Stimulated activated CD8-positive, alpha-beta memory T cell treated with anti-CD3 and anti-CD28 coated beads, Interleukin-7, amount 100 ng/mL, for 48 hours (primary cell): Measurements from ENCODE around the gene USP17L25.
"Not testable (repeated sequence)": the region's sequence is repeated elsewhere in the genome, so short reads cannot be mapped to it uniquely, and the experiment has no call there.

Experiments used
- DNase-seq, 2 donors: peaks; one replicate each; pipeline ENCODE4 v3.0.0-alpha.2; 2020; ENCODE audit warnings: low read depth in 1 of 2; ENCODE audit errors: extremely low read depth in 1 of 2

USP17L25 gene, protein sequence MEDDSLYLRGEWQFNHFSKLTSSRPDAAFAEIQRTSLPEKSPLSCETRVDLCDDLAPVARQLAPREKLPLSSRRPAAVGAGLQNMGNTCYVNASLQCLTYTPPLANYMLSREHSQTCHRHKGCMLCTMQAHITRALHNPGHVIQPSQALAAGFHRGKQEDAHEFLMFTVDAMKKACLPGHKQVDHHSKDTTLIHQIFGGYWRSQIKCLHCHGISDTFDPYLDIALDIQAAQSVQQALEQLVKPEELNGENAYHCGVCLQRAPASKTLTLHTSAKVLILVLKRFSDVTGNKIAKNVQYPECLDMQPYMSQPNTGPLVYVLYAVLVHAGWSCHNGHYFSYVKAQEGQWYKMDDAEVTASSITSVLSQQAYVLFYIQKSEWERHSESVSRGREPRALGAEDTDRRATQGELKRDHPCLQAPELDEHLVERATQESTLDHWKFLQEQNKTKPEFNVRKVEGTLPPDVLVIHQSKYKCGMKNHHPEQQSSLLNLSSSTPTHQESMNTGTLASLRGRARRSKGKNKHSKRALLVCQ

DNA sequence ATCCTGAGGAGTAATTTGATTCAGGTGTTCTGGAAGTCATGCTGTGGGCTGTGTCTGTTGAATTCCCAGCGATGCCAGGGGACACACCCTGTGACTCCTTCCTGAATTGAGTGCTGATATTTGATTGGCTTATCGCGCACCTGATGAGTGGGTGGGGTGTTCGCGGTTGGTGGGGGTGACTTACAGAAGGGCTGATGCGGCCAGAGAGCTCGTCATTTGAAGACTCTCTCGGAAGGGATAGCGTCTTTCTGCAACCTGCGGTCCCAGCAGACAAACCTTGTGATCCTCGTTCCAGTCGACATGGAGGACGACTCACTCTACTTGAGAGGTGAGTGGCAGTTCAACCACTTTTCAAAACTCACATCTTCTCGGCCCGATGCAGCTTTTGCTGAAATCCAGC is at the start of gene USP17L25:
USP17L25 (plus strand) TSS at position 301 of the 400 bp plus-strand sequence; CDS start at position 301, 0 bp downstream.
- DNase-seq, result not testable (repeated sequence)

DNA sequence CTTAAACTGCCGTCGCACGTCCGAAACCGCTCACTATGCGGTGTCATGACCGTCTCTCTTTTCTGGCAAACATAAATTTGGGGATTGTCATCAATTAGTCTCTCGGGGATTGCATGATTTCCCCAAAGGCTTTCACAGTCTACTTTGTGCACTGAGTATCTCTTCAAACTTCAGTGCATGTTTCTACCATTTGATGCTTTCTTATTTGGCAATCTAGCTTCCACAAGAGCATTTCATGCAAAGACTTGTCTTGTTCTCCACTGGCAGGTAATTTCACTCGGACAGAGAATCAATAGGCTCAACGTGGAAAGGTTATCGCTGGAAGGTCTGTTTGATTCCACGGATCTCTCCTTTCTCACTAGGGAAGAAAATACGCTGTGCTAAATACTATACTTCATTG is 5.5 kb upstream of the USP17L25 start:
- DNase-seq, result not testable (repeated sequence)

DNA sequence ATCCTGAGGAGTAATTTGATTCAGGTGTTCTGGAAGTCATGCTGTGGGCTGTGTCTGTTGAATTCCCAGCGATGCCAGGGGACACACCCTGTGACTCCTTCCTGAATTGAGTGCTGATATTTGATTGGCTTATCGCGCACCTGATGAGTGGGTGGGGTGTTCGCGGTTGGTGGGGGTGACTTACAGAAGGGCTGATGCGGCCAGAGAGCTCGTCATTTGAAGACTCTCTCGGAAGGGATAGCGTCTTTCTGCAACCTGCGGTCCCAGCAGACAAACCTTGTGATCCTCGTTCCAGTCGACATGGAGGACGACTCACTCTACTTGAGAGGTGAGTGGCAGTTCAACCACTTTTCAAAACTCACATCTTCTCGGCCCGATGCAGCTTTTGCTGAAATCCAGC is 4.8 kb upstream of the USP17L25 start, which contains the start of gene USP17L24:
USP17L24 (plus strand) TSS at position 301 of the 400 bp plus-strand sequence; CDS start at position 301, 0 bp downstream.
- not testable (repeated sequence) for DNase-seq

DNA sequence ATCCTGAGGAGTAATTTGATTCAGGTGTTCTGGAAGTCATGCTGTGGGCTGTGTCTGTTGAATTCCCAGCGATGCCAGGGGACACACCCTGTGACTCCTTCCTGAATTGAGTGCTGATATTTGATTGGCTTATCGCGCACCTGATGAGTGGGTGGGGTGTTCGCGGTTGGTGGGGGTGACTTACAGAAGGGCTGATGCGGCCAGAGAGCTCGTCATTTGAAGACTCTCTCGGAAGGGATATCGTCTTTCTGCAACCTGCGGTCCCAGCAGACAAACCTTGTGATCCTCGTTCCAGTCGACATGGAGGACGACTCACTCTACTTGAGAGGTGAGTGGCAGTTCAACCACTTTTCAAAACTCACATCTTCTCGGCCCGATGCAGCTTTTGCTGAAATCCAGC is 4.6 kb downstream of the USP17L25 start, which contains the start of gene USP17L26:
USP17L26 (plus strand) TSS at position 301 of the 400 bp plus-strand sequence; CDS start at position 301, 0 bp downstream.
- not testable (repeated sequence) for DNase-seq

DNA sequence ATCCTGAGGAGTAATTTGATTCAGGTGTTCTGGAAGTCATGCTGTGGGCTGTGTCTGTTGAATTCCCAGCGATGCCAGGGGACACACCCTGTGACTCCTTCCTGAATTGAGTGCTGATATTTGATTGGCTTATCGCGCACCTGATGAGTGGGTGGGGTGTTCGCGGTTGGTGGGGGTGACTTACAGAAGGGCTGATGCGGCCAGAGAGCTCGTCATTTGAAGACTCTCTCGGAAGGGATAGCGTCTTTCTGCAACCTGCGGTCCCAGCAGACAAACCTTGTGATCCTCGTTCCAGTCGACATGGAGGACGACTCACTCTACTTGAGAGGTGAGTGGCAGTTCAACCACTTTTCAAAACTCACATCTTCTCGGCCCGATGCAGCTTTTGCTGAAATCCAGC is 9.4 kb downstream of the USP17L25 start, which contains the start of gene USP17L5:
USP17L5 (plus strand) TSS at position 301 of the 400 bp plus-strand sequence; CDS start at position 301, 0 bp downstream.
- DNase-seq, result not testable (repeated sequence)

DNA sequence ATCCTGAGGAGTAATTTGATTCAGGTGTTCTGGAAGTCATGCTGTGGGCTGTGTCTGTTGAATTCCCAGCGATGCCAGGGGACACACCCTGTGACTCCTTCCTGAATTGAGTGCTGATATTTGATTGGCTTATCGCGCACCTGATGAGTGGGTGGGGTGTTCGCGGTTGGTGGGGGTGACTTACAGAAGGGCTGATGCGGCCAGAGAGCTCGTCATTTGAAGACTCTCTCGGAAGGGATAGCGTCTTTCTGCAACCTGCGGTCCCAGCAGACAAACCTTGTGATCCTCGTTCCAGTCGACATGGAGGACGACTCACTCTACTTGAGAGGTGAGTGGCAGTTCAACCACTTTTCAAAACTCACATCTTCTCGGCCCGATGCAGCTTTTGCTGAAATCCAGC is 14.1 kb downstream of the USP17L25 start, which contains the start of gene USP17L27:
USP17L27 (plus strand) TSS at position 301 of the 400 bp plus-strand sequence; CDS start at position 301, 0 bp downstream.
- DNase-seq, result not testable (repeated sequence)

DNA sequence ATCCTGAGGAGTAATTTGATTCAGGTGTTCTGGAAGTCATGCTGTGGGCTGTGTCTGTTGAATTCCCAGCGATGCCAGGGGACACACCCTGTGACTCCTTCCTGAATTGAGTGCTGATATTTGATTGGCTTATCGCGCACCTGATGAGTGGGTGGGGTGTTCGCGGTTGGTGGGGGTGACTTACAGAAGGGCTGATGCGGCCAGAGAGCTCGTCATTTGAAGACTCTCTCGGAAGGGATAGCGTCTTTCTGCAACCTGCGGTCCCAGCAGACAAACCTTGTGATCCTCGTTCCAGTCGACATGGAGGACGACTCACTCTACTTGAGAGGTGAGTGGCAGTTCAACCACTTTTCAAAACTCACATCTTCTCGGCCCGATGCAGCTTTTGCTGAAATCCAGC is 18.9 kb downstream of the USP17L25 start, which contains the start of gene USP17L28:
USP17L28 (plus strand) TSS at position 301 of the 400 bp plus-strand sequence; CDS start at position 301, 0 bp downstream.
- not testable (repeated sequence) for DNase-seq

DNA sequence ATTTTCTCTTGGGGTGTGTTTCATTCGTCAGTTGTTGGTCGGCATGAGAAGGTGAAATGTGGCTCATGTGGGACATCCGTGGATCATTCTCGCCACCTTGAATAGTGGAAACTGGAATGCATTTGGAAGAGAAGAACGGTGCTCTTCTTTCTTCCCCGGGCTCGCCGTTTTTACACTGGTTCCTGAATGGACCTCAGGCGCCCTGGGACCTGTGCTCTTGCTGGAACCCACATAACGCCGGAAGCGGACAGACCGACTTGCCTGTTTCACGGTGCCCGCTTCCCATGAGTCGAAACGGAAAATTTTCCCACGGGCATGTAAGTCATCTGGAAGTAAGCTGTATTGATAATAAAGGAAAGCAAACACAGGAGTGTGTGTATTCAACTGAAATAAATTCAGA is 21.2 kb downstream of the USP17L25 start:
- DNase-seq, result not testable (repeated sequence)

DNA sequence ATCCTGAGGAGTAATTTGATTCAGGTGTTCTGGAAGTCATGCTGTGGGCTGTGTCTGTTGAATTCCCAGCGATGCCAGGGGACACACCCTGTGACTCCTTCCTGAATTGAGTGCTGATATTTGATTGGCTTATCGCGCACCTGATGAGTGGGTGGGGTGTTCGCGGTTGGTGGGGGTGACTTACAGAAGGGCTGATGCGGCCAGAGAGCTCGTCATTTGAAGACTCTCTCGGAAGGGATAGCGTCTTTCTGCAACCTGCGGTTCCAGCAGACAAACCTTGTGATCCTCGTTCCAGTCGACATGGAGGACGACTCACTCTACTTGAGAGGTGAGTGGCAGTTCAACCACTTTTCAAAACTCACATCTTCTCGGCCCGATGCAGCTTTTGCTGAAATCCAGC is 23.6 kb downstream of the USP17L25 start, which contains the start of gene USP17L29:
USP17L29 (plus strand) TSS at position 301 of the 400 bp plus-strand sequence; CDS start at position 301, 0 bp downstream.
- not testable (repeated sequence) for DNase-seq

DNA sequence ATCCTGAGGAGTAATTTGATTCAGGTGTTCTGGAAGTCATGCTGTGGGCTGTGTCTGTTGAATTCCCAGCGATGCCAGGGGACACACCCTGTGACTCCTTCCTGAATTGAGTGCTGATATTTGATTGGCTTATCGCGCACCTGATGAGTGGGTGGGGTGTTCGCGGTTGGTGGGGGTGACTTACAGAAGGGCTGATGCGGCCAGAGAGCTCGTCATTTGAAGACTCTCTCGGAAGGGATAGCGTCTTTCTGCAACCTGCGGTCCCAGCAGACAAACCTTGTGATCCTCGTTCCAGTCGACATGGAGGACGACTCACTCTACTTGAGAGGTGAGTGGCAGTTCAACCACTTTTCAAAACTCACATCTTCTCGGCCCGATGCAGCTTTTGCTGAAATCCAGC is 33.1 kb downstream of the USP17L25 start, which contains the start of gene USP17L30:
USP17L30 (plus strand) TSS at position 301 of the 400 bp plus-strand sequence; CDS start at position 301, 0 bp downstream.
- DNase-seq, result not testable (repeated sequence)

DNA sequence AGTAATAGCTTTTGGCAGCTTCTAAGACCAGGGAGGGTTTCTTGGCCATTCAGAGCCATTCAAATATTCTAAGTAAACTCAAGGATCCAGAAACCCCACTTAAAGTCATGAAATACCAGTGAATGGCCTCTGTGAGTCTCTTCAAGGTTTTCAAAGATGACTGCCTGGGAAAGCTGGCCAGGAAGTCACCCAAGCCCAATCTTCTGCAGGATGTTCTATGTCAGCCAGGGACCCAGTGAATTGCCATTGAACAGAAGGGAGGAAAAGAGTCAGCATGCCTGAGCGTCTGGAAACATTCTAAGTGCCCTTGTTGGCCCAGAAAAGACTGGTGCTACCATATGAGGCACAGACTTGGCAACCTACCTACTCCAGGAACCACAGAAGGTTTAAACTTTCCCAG is 50.2 kb downstream of the USP17L25 start:
- not testable (repeated sequence) for DNase-seq
